ENCODE data around the gene SOX13. TPM values are rescaled to one million over a fixed set of nuclear protein-coding genes. Genes with fewer than 3 reads are reported as not detected.

SOX13 gene
- total and polyA plus RNA-seq, 10 of the 15 experiments (the other 5 are each of a cell fraction or from before 2014, with no cell fraction given), result 0.04 to 0.31 (median 0.11) TPM; not detected in 7

GRCh38 chr1:204141131-204141530 lies 68.2 kb downstream of the SOX13 start:
- DNase-seq (ENCODE audit: low read depth, low spot score) (no peak), ATAC-seq (no peak), FAIRE-seq (no peak)
- SMC1A ChIA-PET (ENCODE audit: uncharacterized antibody, unreplicated experiment), result interaction anchor here (0.7 kb wide), 1 partner anchor 144 kb away, joined by 3 read pairs; no protein-coding TSS in a partner anchor
- H3K4me2 ChIP-seq (ENCODE audit: control insufficient read depth, insufficient read depth), result no peak overlapping the region
- 68% methylated on average over 3 of the region's 3 CpGs for WGBS (ENCODE audit: insufficient coverage, insufficient replicate concordance, low lambda C conversion rate, missing lambda C conversion rate)
- H3K27ac ChIP-seq (ENCODE audit: control insufficient read depth, insufficient read depth), result no peak overlapping the region
- TF ChIP-seq IRF4 (IDR thresholded peaks at IDR 0.05; ENCODE audit: low read depth, low read length) (no peak), EGR1 (IDR thresholded peaks at IDR 0.05; ENCODE audit: borderline replicate concordance in 1 of 2, low read depth in 2 of 2, low read length in 2 of 2) (no peak), MAX (IDR thresholded peaks at IDR 0.05; ENCODE audit: low read depth, low read length) (no peak), RCOR1 (conservative IDR thresholded peaks at IDR 0.05; ENCODE audit: low read depth, low read length) (no peak), ZBTB11 (CRISPR knock-in tag; IDR thresholded peaks at IDR 0.05) (no peak), HDGF (IDR thresholded peaks at IDR 0.05) (no peak), SMARCA5 (IDR thresholded peaks at IDR 0.05) (no peak), SUPT20H (IDR thresholded peaks at IDR 0.05; ENCODE audit: borderline replicate concordance, control insufficient read depth, low read depth, low read length) (no peak), CHD2 (IDR thresholded peaks at IDR 0.05; ENCODE audit: borderline replicate concordance, low read depth, low read length) (no peak), CBX3 (IDR thresholded peaks at IDR 0.05; ENCODE audit: borderline replicate concordance, low read depth) (no peak), BRCA1 (IDR thresholded peaks at IDR 0.05; ENCODE audit: low read depth, low read length) (no peak), E2F4 (IDR thresholded peaks at IDR 0.05; ENCODE audit: low read depth, low read length) (no peak), ZSCAN29 (IDR thresholded peaks at IDR 0.05) (no peak), CREM (IDR thresholded peaks at IDR 0.05; ENCODE audit: low read depth) (no peak), ELK1 (IDR thresholded peaks at IDR 0.05; ENCODE audit: low read depth, low read length) (no peak), JUND (IDR thresholded peaks at IDR 0.05; ENCODE audit: low read depth, low read length) (no peak), ZZZ3 (IDR thresholded peaks at IDR 0.05; ENCODE audit: control insufficient read depth, insufficient read length, low read depth) (no peak), SREBF1 (IDR thresholded peaks at IDR 0.05; ENCODE audit: low read length) (no peak)
- H3K27me3 ChIP-seq (replicated peaks in 1 of 2; ENCODE audit: control insufficient read depth in 2 of 2, insufficient read depth in 2 of 2, low read length in 1 of 2), result peaks cover 4 to 5% of the 10 kb centered on the region in 2 experiments; a peak in 3 of 4 replicates
- RAD21 ChIA-PET (ENCODE audit: unreplicated experiment), result no interaction called here
- no peaks in the 10 kb centered on the region for H4K20me1 ChIP-seq (ENCODE audit: control insufficient read depth, insufficient read depth)
- no peaks in the 10 kb centered on the region for H3K4me1 ChIP-seq (ENCODE audit: control insufficient read depth, insufficient read depth, low read length)
- H2AFZ ChIP-seq (ENCODE audit: control insufficient read depth, low read depth, low read length), result no peak overlapping the region
- no peaks in the 10 kb centered on the region for H3K79me2 ChIP-seq (ENCODE audit: control insufficient read depth, insufficient read depth, low read length)
- H3K36me3 ChIP-seq (ENCODE audit: control insufficient read depth in 2 of 2, insufficient read depth in 2 of 2, low read length in 1 of 2), result no peaks in the 10 kb centered on the region
- in situ Hi-C loops (cut with MboI) (no loop called here), intact Hi-C loops (cut with micrococcal nuclease; ENCODE audit: unreplicated experiment) (no loop called here)
- no peak overlapping the region for H3K4me3 ChIP-seq
- H3K9ac ChIP-seq (ENCODE audit: control insufficient read depth, insufficient read depth, low read length), result no peak overlapping the region
- no TSS peak for BruUV-seq (replicated peaks)
- POLR2A ChIA-PET, result interaction anchor here (0.5 kb wide), 1 partner anchor 44 kb away, joined by 4 read pairs; no protein-coding TSS in a partner anchor
- H3K9me3 ChIP-seq (replicated peaks; ENCODE audit: control insufficient read depth, insufficient read depth, low read length), result no peaks in the 10 kb centered on the region
- CTCF ChIA-PET, result interaction anchor here (1.7 kb wide), 1 partner anchor 21 kb away, joined by 3 read pairs; no protein-coding TSS in a partner anchor
